Activated CD4-positive, CD25-positive, alpha-beta regulatory T cell treated with anti-CD3 and anti-CD28 coated beads, Interleukin-2, amount 50 U/mL, for 72 hours (primary cell): Measurements from ENCODE around the gene ITPKB.
"Not testable (repeated sequence)": the region's sequence is repeated elsewhere in the genome, so short reads cannot be mapped to it uniquely, and the experiment has no call there.

ENCODE experiments used
- DNase-seq: peaks from one replicate; pipeline ENCODE4 v3.0.0; 2021

The ITPKB gene

GRCh38 chr1:226634166-226634588, 104.9 kb downstream of the ITPKB start:
- peak; percentile 87 for DNase-seq

- DNase-seq = no peak
These were observed 105.4 kb downstream of the ITPKB start for GRCh38 chr1:226633541-226634165.

- DNase-seq = peak; percentile 37
These were observed 106.1 kb downstream of the ITPKB start for GRCh38 chr1:226632922-226633351.

DNA sequence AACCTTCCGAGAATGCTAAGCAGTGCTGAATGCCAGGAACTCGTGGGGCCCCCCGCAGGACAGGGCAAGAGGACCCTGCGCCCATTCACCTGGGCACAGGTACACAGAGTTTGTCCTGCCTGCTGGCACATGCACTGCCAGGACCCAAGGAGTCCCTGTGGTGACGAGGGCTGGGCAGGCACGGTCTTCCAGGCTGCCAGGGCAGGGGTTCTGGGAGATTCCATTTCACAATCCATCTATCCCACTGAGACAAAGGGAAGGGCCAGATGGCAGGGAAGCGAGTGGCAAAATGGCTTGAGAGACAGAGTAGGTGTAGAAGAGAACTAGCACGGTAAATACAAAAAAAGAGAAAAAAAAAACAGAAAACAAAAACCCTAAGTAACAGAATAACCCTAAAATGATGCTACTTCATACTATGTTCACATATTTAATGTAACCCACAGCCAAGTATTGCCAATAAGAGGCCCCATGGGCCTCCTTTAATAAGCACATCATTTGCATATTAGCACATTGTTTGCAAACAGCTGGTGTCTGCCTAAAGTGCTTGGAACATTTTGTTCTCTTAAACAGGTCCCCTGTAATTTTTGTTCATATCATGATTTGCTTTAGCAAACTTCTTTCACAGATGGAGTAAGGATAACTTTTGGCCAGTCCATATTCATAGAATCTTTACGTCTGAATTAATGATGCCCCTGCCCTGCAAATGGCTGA, 106.8 kb downstream of the ITPKB start:
- DNase-seq = peak; percentile 25

- peak; percentile 27 for DNase-seq
These were observed 107.7 kb downstream of the ITPKB start for GRCh38 chr1:226631229-226632000.

DNA sequence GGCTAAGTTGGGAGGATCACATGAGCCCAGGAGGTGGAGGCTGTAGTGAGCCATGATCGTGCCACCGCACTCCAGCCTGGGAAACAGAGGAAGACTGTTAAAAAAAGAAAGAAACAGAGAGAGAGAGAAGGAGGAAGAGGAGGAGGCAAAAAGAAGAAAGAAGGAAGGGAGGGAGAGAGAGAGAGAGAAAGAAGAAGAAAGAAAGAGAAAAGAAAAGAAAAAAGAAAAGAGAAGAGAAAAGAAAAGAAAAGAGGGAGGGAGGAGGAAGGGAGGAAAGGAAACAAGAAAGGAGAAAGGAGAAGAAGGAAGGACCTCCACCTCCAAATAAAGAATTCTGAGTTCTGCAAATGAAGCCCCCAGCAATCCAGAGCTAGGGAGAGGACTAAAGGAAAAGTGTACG, 108.5 kb downstream of the ITPKB start:
- DNase-seq = no peak

DNA sequence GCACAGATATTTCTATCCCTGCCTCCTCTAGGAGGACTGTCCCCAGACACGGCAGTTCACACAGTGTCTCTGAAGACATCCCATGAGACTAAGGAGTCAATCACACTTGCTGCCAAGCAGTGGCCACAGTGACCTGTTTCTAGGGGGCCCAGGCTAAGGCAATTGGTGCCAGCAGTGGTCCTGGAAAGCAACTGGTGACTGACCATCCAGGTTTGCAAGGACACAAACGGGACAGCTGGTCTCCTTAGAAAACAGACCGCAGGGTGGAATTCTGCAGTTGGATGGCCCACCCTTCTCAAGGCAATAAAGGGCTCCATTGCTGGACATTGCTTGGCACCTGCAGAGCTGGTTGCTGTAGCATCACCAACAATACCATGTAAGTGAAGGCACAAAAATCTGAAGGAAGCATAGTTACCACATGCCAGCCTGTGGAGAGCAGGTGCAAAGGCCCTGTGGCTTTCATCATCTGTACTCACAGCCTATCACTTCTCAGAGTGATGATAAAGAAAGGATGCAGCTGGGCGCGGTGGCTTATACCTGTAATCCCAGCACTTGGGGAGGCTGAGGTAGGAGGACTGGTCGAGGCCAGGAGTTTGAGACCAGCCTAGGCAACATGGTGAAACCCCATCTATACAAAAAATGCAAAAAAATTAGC, 109.1 kb downstream of the ITPKB start:
- DNase-seq = peak; percentile 19

GRCh38 chr1:226629210-226629895, 109.7 kb downstream of the ITPKB start:
- DNase-seq = peak; percentile 28

- peak; percentile 26 for DNase-seq
These were observed 110.4 kb downstream of the ITPKB start for GRCh38 chr1:226628612-226629155.

DNA sequence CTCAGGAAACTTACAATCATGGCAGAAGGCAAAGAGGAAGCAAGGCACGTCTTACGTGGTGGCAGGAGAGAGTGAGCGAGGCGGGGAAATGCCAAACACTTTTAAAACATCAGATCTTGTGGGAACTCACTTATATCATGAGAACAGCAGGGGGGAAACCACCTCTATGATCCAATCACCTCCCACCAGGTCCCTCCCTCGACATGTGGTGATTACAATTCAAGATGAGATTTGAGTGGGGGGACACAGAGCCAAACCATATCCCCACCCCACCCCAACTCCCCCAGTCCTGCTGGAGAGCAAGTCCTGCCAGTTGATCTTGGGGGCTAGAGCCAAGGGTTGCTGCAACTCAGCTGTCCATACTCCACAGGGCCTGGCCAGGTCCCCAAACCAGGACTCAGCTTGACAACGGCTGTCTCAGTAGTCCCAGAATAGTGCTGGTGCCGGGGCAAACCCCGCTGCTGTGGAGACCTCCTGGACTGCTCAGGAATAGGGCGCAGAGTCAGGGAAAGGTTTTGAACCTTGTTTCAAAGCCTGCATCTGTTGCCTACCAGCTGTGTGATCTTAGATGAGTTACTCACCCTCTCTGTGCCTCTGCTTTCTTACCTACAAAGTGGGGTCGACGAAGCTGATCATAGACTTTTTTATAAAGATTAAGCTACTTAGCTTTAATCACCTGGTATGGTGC, 111.0 kb downstream of the ITPKB start:
- DNase-seq = peak; percentile 28

GRCh38 chr1:226627050-226627755, 111.9 kb downstream of the ITPKB start:
- DNase-seq = peak; percentile 27

GRCh38 chr1:226626577-226626956, 112.5 kb downstream of the ITPKB start:
- DNase-seq = peak; percentile 82

GRCh38 chr1:226625832-226626576, 113.1 kb downstream of the ITPKB start:
- DNase-seq = peak; percentile 27

GRCh38 chr1:226625326-226625725, 113.8 kb downstream of the ITPKB start:
- DNase-seq = peak; percentile 27

GRCh38 chr1:226624526-226624925, 114.6 kb downstream of the ITPKB start:
- DNase-seq = peak; percentile 15

DNA sequence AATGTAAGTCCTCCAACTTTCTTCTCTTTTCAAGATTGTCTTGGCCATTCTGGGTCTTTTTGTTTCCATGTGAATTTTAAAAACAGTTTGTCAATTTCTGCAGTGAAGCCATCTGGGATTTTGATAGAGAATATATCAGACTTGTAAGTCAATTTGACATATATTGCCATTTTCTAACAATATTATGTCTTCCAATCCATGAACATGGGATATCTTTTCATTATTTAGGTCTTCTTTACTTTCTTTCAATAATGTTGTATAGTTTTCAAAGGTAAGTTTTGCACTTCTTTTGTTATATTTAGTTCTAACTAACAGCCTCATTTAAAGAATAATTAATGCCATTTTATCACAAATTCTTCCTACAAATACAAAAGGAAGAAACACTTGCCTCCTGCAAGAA, 117.1 kb downstream of the ITPKB start:
- no peak for DNase-seq

GRCh38 chr1:226619031-226619430, 120.1 kb downstream of the ITPKB start:
- DNase-seq = no peak

GRCh38 chr1:226618380-226618779, 120.7 kb downstream of the ITPKB start:
- no peak for DNase-seq

DNA sequence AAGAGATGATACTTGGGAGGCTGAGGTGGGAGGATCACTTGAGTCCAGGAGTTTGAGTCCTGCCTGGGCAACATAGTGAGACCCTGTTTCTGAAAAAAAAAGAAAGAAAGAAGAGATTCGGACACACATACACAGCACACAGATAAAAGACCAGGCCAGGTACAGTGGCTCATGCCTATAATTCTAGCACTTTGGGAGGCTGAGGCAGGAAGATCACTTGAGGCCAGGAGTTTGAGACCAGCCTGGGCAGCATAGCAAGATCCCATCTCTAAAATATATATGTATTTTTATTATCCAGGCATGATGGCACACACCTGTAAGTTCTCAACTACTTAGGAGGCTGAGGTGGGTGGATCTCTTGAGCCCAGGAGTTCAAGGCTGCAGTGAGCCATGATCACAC, 121.4 kb downstream of the ITPKB start:
- DNase-seq = not testable (repeated sequence)

DNA sequence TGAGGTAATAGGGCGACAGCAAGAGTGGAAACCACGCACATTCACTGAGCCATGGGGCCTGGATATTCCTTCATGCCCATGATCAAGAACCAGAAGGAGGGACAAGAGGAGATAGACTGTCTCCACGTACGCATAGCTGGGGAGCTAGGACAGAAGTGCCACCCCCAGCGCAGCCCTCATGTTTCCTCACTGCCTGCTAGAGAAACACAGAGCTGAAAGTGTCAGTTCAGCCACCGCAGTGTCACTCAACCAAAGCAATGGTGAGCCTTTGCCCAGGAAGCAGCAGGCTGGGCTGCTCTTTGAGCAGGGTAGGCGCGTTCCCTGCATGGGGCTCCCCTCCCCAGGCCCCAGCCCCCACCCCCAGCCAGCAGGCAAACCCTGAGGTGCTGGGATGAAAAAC, 122.0 kb downstream of the ITPKB start:
- no peak for DNase-seq
